Tibial nerve (tissue), 4 donors: ENCODE measurements around the gene ABHD17A. TPM values are rescaled to one million over a fixed set of nuclear protein-coding genes. Genes with fewer than 3 reads are reported as not detected.
A peak's percentile ranks its signal among the peaks of the same experiment; 100 is the strongest.

Source experiments
- DNase-seq, 2 donors: peaks; one replicate each; pipeline ENCODE4 v3.0.0-alpha.2; 2019; ENCODE audit warnings: low spot score in 2 of 2
- H3K27ac ChIP-seq, 4 donors: fragments of 200-600 bp; sonication (generic) in 3 of 4; one replicate each; pipeline ENCODE4 v1.5.1; 2017 to 2019; ENCODE audit warnings: mild to moderate bottlenecking in 1 of 4
- H3K27me3 ChIP-seq, 2 donors: fragments of 200-600 bp; sonication (generic) in 1 of 2; one replicate each; pipeline versions ENCODE4 v1.5.1 to v1.6.0; 2017 to 2019
- H3K36me3 ChIP-seq, 3 donors: fragments of 200-600 bp; sonication (generic); one replicate each; pipeline ENCODE4 v1.5.1; 2018 to 2019
- H3K4me1 ChIP-seq, 4 donors: fragments of 200-600 bp; sonication (generic) in 3 of 4; one replicate each; pipeline ENCODE4 v1.5.1; 2017 to 2019
- H3K4me3 ChIP-seq, 4 donors: fragments of 200-600 bp; sonication (generic) in 3 of 4; one replicate each; pipeline ENCODE4 v1.5.1; 2017 to 2019; ENCODE audit warnings: mild to moderate bottlenecking in 1 of 4, moderate library complexity in 1 of 4
- H3K9me3 ChIP-seq, 4 donors: fragments of 200-600 bp; sonication (generic) in 3 of 4; one replicate each; pipeline ENCODE4 v1.5.1; 2017 to 2019
- CTCF ChIP-seq, 5 experiments: fragments of 200-600 bp in 3 of 5; fragments of 450-650 bp in 2 of 5; sonication (generic) in 3 of 5; IDR thresholded peaks; one replicate each; pipeline ENCODE4 v1.5.1; 2016 to 2019; ENCODE audit warnings: antibody characterized with exemption in 5 of 5, mild to moderate bottlenecking in 3 of 5, moderate library complexity in 2 of 5
- EP300 ChIP-seq, 2 donors: sonication (generic); formaldehyde crosslinking; IDR thresholded peaks; one replicate each; pipeline ENCODE4 v1.6.1; 2017; ENCODE audit warnings: antibody characterized with exemption in 2 of 2, mild to moderate bottlenecking in 1 of 2
- POLR2A ChIP-seq, 2 donors: fragments of 450-650 bp; IDR thresholded peaks; one replicate each; pipeline ENCODE4 v1.6.1; 2017; ENCODE audit warnings: antibody characterized with exemption in 2 of 2, mild to moderate bottlenecking in 2 of 2, moderate library complexity in 2 of 2
- WGBS, 2 donors: methylation state at CpG; one replicate each; pipeline ENCODE4 v1.1.5; 2018; 5-methylcytosine and 5-hydroxymethylcytosine counted together
- total RNA-seq, 4 donors: library from RNA; depleted of rRNA; stranded (reverse); fragments of >200 nt; gene quantifications; one replicate each; pipeline ENCODE4 v1.1.0, GENCODE V29; 2016

ABHD17A gene
- total RNA-seq, 4 donors from 2014 or later, result 127 to 165 (median 132) TPM

GRCh38 chr19:1857648-1858326 lies 27.5 kb downstream of the ABHD17A start:
- Histone ChIP-seq H3K9me3 (no peaks in the 10 kb centered on the region), H3K36me3 (peaks cover 0 to 6% (median 0%) of the 10 kb centered on the region in 3 donors), H3K27ac (peak overlapping the region; percentile 65 to 94 (median 88)), H3K27me3 (peaks cover 0 to 5% of the 10 kb centered on the region in 2 donors), H3K4me1 (peaks cover 0 to 98% (median 73%) of the 10 kb centered on the region in 4 donors), H3K4me3 (peak overlapping the region; percentile 26 to 58 (median 48))
- TF ChIP-seq EP300 (IDR thresholded peaks at IDR 0.05) (no peak), CTCF (IDR thresholded peaks at IDR 0.05) (no peak)
- WGBS, 2 donors, result 52 to 56% methylated on average over 11 to 16 of the region's 16 CpGs
- DNase-seq, result no peak

GRCh38 chr19:1856698-1857603 lies 28.3 kb downstream of the ABHD17A start:
- Histone ChIP-seq H3K9me3 (no peaks in the 10 kb centered on the region), H3K36me3 (peaks cover 0 to 6% (median 0%) of the 10 kb centered on the region in 3 donors), H3K27ac (peak overlapping the region; percentile 65 to 94 (median 88)), H3K27me3 (peaks cover 0 to 5% of the 10 kb centered on the region in 2 donors), H3K4me1 (peaks cover 0 to 100% (median 73%) of the 10 kb centered on the region in 4 donors), H3K4me3 (peak overlapping the region; percentile 26 to 58 (median 48))
- WGBS, 2 donors, result 2 to 13% methylated on average over 23 to 57 of the region's 73 CpGs
- DNase-seq, result peak; percentile 50 to 52
- peak in 1 of 2 donors; percentile 42 for TF ChIP-seq EP300 (IDR thresholded peaks at IDR 0.05)
- no peak for TF ChIP-seq CTCF (IDR thresholded peaks at IDR 0.05)

- no peak for TF ChIP-seq POLR2A (IDR thresholded peaks at IDR 0.05)
- no peak for TF ChIP-seq EP300 (IDR thresholded peaks at IDR 0.05)
- no peak for TF ChIP-seq CTCF (IDR thresholded peaks at IDR 0.05)
- peaks cover 0 to 6% (median 0%) of the 10 kb centered on the region in 3 donors for H3K36me3 ChIP-seq
- H3K27me3 ChIP-seq, result peaks cover 0 to 5% of the 10 kb centered on the region in 2 donors
- DNase-seq, result no peak
- peak overlapping the region; percentile 26 to 58 (median 42) for H3K4me3 ChIP-seq
- 59 to 63% methylated on average over 4 to 6 of the region's 6 CpGs for WGBS, 2 donors
- no peaks in the 10 kb centered on the region for H3K9me3 ChIP-seq
- peaks cover 0 to 100% (median 69%) of the 10 kb centered on the region in 4 donors for H3K4me1 ChIP-seq
- peak overlapping the region; percentile 65 to 94 (median 88) for H3K27ac ChIP-seq
Observed at GRCh38 chr19:1856345-1856697, 29.0 kb downstream of the ABHD17A start.

- WGBS, 2 donors, result 26 to 30% methylated on average over 8 to 13 of the region's 13 CpGs
- peak overlapping the region; percentile 65 to 94 (median 88) for H3K27ac ChIP-seq
- H3K36me3 ChIP-seq, result peaks cover 0 to 6% (median 0%) of the 10 kb centered on the region in 3 donors
- no peaks in the 10 kb centered on the region for H3K9me3 ChIP-seq
- H3K4me3 ChIP-seq, result peak overlapping the region; percentile 11 to 58 (median 42)
- DNase-seq, result no peak
- peaks cover 0 to 5% of the 10 kb centered on the region in 2 donors for H3K27me3 ChIP-seq
- peaks cover 0 to 98% (median 64%) of the 10 kb centered on the region in 4 donors for H3K4me1 ChIP-seq
- no peak for TF ChIP-seq EP300 (IDR thresholded peaks at IDR 0.05)
- no peak for TF ChIP-seq POLR2A (IDR thresholded peaks at IDR 0.05)
- no peak for TF ChIP-seq CTCF (IDR thresholded peaks at IDR 0.05)
Observed at GRCh38 chr19:1855828-1856255, 29.5 kb downstream of the ABHD17A start.
